Gastroesophageal sphincter (tissue), 4 donors: ENCODE measurements around the gene MLNR. TPM values are rescaled to one million over a fixed set of nuclear protein-coding genes. Genes with fewer than 3 reads are reported as not detected.
A peak's percentile ranks its signal among the peaks of the same experiment; 100 is the strongest.

Experiments used
- ATAC-seq: fragments of 150-250 bp; one replicate; pipeline ENCODE4 v1.9.1; 2016; ENCODE audit warnings: mild to moderate bottlenecking, moderate library complexity
- H3K27ac ChIP-seq, 4 donors: fragments of 200-600 bp; sonication (generic) in 3 of 4; 1 replicate in 3 of 4; 2 replicates in 1 of 4; pipeline ENCODE4 v1.5.1; 2016 to 2019
- H3K27me3 ChIP-seq: fragments of 200-600 bp; sonication (generic); one replicate; pipeline ENCODE4 v1.5.1; 2019
- H3K36me3 ChIP-seq, 2 donors: fragments of 200-600 bp; sonication (generic); one replicate each; pipeline ENCODE4 v1.5.1; 2019; ENCODE audit warnings: control low read depth in 1 of 2
- H3K4me1 ChIP-seq, 3 donors: fragments of 200-600 bp; sonication (generic); 1 replicate in 2 of 3; 2 replicates in 1 of 3; pipeline ENCODE4 v1.5.1; 2016 to 2019; ENCODE audit warnings: control low read depth in 2 of 3
- H3K4me3 ChIP-seq, 2 donors: fragments of 200-600 bp; sonication (generic); one replicate each; pipeline ENCODE4 v1.5.1; 2019; ENCODE audit warnings: mild to moderate bottlenecking in 1 of 2, moderate library complexity in 1 of 2
- H3K9me3 ChIP-seq, 3 donors: fragments of 200-600 bp; sonication (generic); one replicate each; pipeline ENCODE4 v1.5.1; 2017 to 2019; ENCODE audit warnings: control low read depth in 2 of 3
- CTCF ChIP-seq, 4 experiments: fragments of 200-600 bp in 2 of 4; fragments of 450-650 bp in 2 of 4; sonication (generic) in 1 of 4; IDR thresholded peaks; one replicate each; pipeline ENCODE4 v1.5.1; 2017 to 2019; ENCODE audit warnings: antibody characterized with exemption in 4 of 4, mild to moderate bottlenecking in 2 of 4, moderate library complexity in 2 of 4
- EP300 ChIP-seq: sonication (generic); formaldehyde crosslinking; IDR thresholded peaks from one replicate; pipeline ENCODE4 v1.6.1; 2017; ENCODE audit warnings: antibody characterized with exemption, mild to moderate bottlenecking
- POLR2A ChIP-seq, 2 donors: fragments of 450-650 bp; IDR thresholded peaks; one replicate each; pipeline ENCODE4 v1.6.1; 2017; ENCODE audit warnings: antibody characterized with exemption in 2 of 2, mild to moderate bottlenecking in 2 of 2, moderate library complexity in 1 of 2
- POLR2AphosphoS5 ChIP-seq: sonication (generic); formaldehyde crosslinking; IDR thresholded peaks from one replicate; pipeline ENCODE4 v1.6.1; 2017; ENCODE audit warnings: antibody characterized with exemption
- WGBS, 2 donors: methylation state at CpG; one replicate each; pipeline ENCODE4 v1.1.5; 2018; ENCODE audit warnings: low coverage in 1 of 2; 5-methylcytosine and 5-hydroxymethylcytosine counted together
- total RNA-seq, 4 donors: library from RNA; depleted of rRNA; stranded (reverse); fragments of >200 nt; gene quantifications; one replicate each; pipeline ENCODE4 v1.1.0, GENCODE V29; 2016

MLNR gene
- total RNA-seq, 4 donors from 2014 or later = 0.35 TPM; not detected in 3

GRCh38 chr13:49253310-49253709 is 33.2 kb downstream of the MLNR start:
- H3K27me3 ChIP-seq = no peaks in the 10 kb centered on the region
- no peak overlapping the region for H3K27ac ChIP-seq
- peaks cover 0 to 69% of the 10 kb centered on the region in 2 donors for H3K36me3 ChIP-seq
- TF ChIP-seq POLR2AphosphoS5 (no peak), CTCF (IDR thresholded peaks at IDR 0.05) (no peak), POLR2A (IDR thresholded peaks at IDR 0.05) (no peak), EP300 (no peak)
- H3K9me3 ChIP-seq = no peaks in the 10 kb centered on the region
- 100% methylated on average over 1 of the region's 1 CpG for whole genome bisulfite sequencing, 2 donors
- H3K4me1 ChIP-seq = peaks cover 0 to 48% (median 5%) of the 10 kb centered on the region in 3 donors
- H3K4me3 ChIP-seq = no peak overlapping the region
- no peak for ATAC-seq

- Histone ChIP-seq H3K36me3 (peaks cover 0 to 74% of the 10 kb centered on the region in 2 donors), H3K27ac (no peak overlapping the region), H3K4me3 (no peak overlapping the region), H3K27me3 (no peaks in the 10 kb centered on the region), H3K4me1 (peaks cover 0 to 42% (median 5%) of the 10 kb centered on the region in 3 donors), H3K9me3 (no peaks in the 10 kb centered on the region)
- ATAC-seq = no peak
- TF ChIP-seq EP300 (no peak), CTCF (IDR thresholded peaks at IDR 0.05) (no peak), POLR2A (IDR thresholded peaks at IDR 0.05) (no peak), POLR2AphosphoS5 (no peak)
- WGBS, 2 donors = 56 to 73% methylated on average over 1 of the region's 1 CpG
These were observed 33.9 kb downstream of the MLNR start for GRCh38 chr13:49254007-49254406.

GRCh38 chr13:49256841-49257240 is 36.7 kb downstream of the MLNR start:
- 92% methylated on average over 2 of the region's 2 CpGs; no CpG with 5 or more reads in 1 of the 2 donors for whole genome bisulfite sequencing, 2 donors
- H3K27me3 ChIP-seq = no peaks in the 10 kb centered on the region
- no peak for TF ChIP-seq CTCF (IDR thresholded peaks at IDR 0.05)
- TF ChIP-seq POLR2AphosphoS5 = no peak
- no peak for TF ChIP-seq EP300
- peaks cover 0 to 14% (median 2%) of the 10 kb centered on the region in 3 donors for H3K4me1 ChIP-seq
- no peak for ATAC-seq
- H3K27ac ChIP-seq = no peak overlapping the region
- H3K36me3 ChIP-seq = peaks cover 0 to 87% of the 10 kb centered on the region in 2 donors
- H3K9me3 ChIP-seq = no peaks in the 10 kb centered on the region
- H3K4me3 ChIP-seq = no peak overlapping the region

- H3K36me3 ChIP-seq = peaks cover 0 to 95% of the 10 kb centered on the region in 2 donors
- no peaks in the 10 kb centered on the region for H3K9me3 ChIP-seq
- ATAC-seq = no peak
- peaks cover 0 to 1% (median 0%) of the 10 kb centered on the region in 3 donors for H3K4me1 ChIP-seq
- no peaks in the 10 kb centered on the region for H3K27me3 ChIP-seq
- peak overlapping the region in 1 of 2 donors; percentile 23 for H3K4me3 ChIP-seq
- TF ChIP-seq EP300 (no peak), POLR2AphosphoS5 (no peak)
- WGBS, 2 donors = 71 to 79% methylated on average over 3 of the region's 3 CpGs
- peak overlapping the region in 2 of 4 donors; percentile 10 to 23 for H3K27ac ChIP-seq
These were observed 38.1 kb downstream of the MLNR start for GRCh38 chr13:49258089-49258796.

- no peak for TF ChIP-seq EP300
- no peak for TF ChIP-seq CTCF (IDR thresholded peaks at IDR 0.05)
- TF ChIP-seq POLR2A (IDR thresholded peaks at IDR 0.05) = no peak
- TF ChIP-seq POLR2AphosphoS5 = no peak
These were observed 39.4 kb downstream of the MLNR start for GRCh38 chr13:49259586-49259985.

More at GRCh38 chr13:49259586-49259985, 39.4 kb downstream of the MLNR start:
- Histone ChIP-seq H3K36me3 (peaks cover 0 to 86% of the 10 kb centered on the region in 2 donors), H3K27me3 (no peaks in the 10 kb centered on the region), H3K9me3 (no peaks in the 10 kb centered on the region), H3K4me3 (no peak overlapping the region), H3K4me1 (no peaks in the 10 kb centered on the region), H3K27ac (no peak overlapping the region)
- no peak for ATAC-seq
- WGBS, 2 donors = 93 to 97% methylated on average over 6 of the region's 6 CpGs
